ENCODE measurements around the gene SAA4. TPM values are rescaled to one million over a fixed set of nuclear protein-coding genes. Genes with fewer than 3 reads are reported as not detected.
"Not testable (repeated sequence)": the region's sequence is repeated elsewhere in the genome, so short reads cannot be mapped to it uniquely, and the experiment has no call there.

SAA4 gene
- polyA plus RNA-seq, 2 of the 4 experiments (the other 2 are of a cell fraction): not detected

GRCh38 chr11:18277565-18278271 is 41.1 kb upstream of the SAA4 start:
- Histone ChIP-seq H3K4me3 (no peak overlapping the region), H3K27ac (no peak overlapping the region), H3K9me3 (no peaks in the 10 kb centered on the region), H3K4me2 (no peak overlapping the region), H3K4me1 (no peaks in the 10 kb centered on the region)
- TF ChIP-seq CBX8 (IDR thresholded peaks at IDR 0.05) (no peak), ELK1 (IDR thresholded peaks at IDR 0.05; ENCODE audit: low read depth, low read length) (no peak), RAD21 (conservative IDR thresholded peaks at IDR 0.05 in 1 of 2, IDR thresholded peaks at IDR 0.05 in 1 of 2) (no peak), KDM5A (IDR thresholded peaks at IDR 0.05) (no peak), USF2 (IDR thresholded peaks at IDR 0.05) (no peak), ZC3H11A (IDR thresholded peaks at IDR 0.05) (no peak), HOXA7 (CRISPR knock-in tag; IDR thresholded peaks at IDR 0.05) (no peak), EHMT2 (IDR thresholded peaks at IDR 0.05; ENCODE audit: low read depth) (no peak), CHD4 (IDR thresholded peaks at IDR 0.05; ENCODE audit: borderline replicate concordance) (no peak), HOXB13 (CRISPR knock-in tag; IDR thresholded peaks at IDR 0.05; ENCODE audit: low read depth) (no peak), EP300 (IDR thresholded peaks at IDR 0.05) (no peak), SMC3 (IDR thresholded peaks at IDR 0.05) (no peak)
- POLR2A ChIA-PET: no interaction called here
- no peak for FAIRE-seq
- CTCF ChIA-PET: no interaction called here
- WGBS (ENCODE audit: missing lambda C conversion rate): 85% methylated on average over 5 of the region's 5 CpGs
- ATAC-seq: no peak
- no peak for DNase-seq (ENCODE audit: low read depth in 1 of 2, low spot score in 1 of 2)

- Histone ChIP-seq H3K4me2 (no peak overlapping the region), H3K27ac (no peak overlapping the region), H3K4me3 (no peak overlapping the region), H3K9me3 (no peaks in the 10 kb centered on the region), H3K4me1 (no peaks in the 10 kb centered on the region)
- 73% methylated on average over 4 of the region's 4 CpGs for WGBS (ENCODE audit: missing lambda C conversion rate)
- no peak for TF ChIP-seq NFE2L2 (conservative IDR thresholded peaks at IDR 0.05; ENCODE audit: low read length)
- TF ChIP-seq MAX (IDR thresholded peaks at IDR 0.05): no peak
- POLR2A ChIA-PET: no interaction called here
- no peak for DNase-seq (ENCODE audit: low read depth in 1 of 2, low spot score in 1 of 2)
- CTCF ChIA-PET: no interaction called here
- FAIRE-seq: no peak
- no peak for ATAC-seq
Measured at GRCh38 chr11:18271206-18271605, 34.6 kb upstream of the SAA4 start.

- ChIA-PET POLR2A (no interaction called here), CTCF (interaction anchor here (0.9 to 1.1 kb wide), 2 partner anchors 98 to 99 kb away, joined by 3 read pairs; partner anchors contain the start of gene MRGPRX4)
- Histone ChIP-seq H3K4me2 (no peak overlapping the region), H3K4me1 (no peaks in the 10 kb centered on the region), H3K9me3 (no peaks in the 10 kb centered on the region), H3K4me3 (no peak overlapping the region), H3K27ac (no peak overlapping the region)
- ATAC-seq (peak in 1 of 2 experiments; percentile 15; a peak in 1 of 6 replicates), DNase-seq (ENCODE audit: low read depth in 1 of 2, low spot score in 1 of 2) (no peak), FAIRE-seq (no peak)
- TF ChIP-seq RAD21 (conservative IDR thresholded peaks at IDR 0.05 in 1 of 2, IDR thresholded peaks at IDR 0.05 in 1 of 2) (no peak), PBX3 (IDR thresholded peaks at IDR 0.05) (no peak), FOSB (CRISPR knock-in tag; IDR thresholded peaks at IDR 0.05) (no peak), JUN (IDR thresholded peaks at IDR 0.05) (no peak)
- WGBS (ENCODE audit: missing lambda C conversion rate): 59% methylated on average over 4 of the region's 4 CpGs
Measured at GRCh38 chr11:18270102-18270501, 33.5 kb upstream of the SAA4 start.

GRCh38 chr11:18269252-18269651 is 32.6 kb upstream of the SAA4 start:
- POLR2A ChIA-PET; H3K27ac ChIP-seq; CTCF ChIA-PET; H3K4me1 ChIP-seq; DNase-seq (ENCODE audit: low read depth in 1 of 2, low spot score in 1 of 2); H3K4me2 ChIP-seq; H3K9me3 ChIP-seq; FAIRE-seq; H3K4me3 ChIP-seq: not testable (repeated sequence)
- ATAC-seq: peak in 1 of 2 experiments; percentile 47; a peak in 3 of 6 replicates
- WGBS (ENCODE audit: missing lambda C conversion rate): 53% methylated on average over 3 of the region's 5 CpGs

GRCh38 chr11:18267335-18268133 is 30.9 kb upstream of the SAA4 start:
- H3K4me3 ChIP-seq; ATAC-seq; DNase-seq (ENCODE audit: low read depth in 1 of 2, low spot score in 1 of 2); H3K4me1 ChIP-seq; H3K4me2 ChIP-seq; H3K27ac ChIP-seq; CTCF ChIA-PET; POLR2A ChIA-PET; FAIRE-seq; H3K9me3 ChIP-seq: not testable (repeated sequence)
- 63% methylated on average over 9 of the region's 10 CpGs for WGBS (ENCODE audit: missing lambda C conversion rate)
